HG03064 (cell line): ENCODE measurements around the gene APOBEC2.

ENCODE experiments used
- ATAC-seq: cut with Tn5 transposase; IDR thresholded peaks from one replicate; pipeline ENCODE4 v1.9.1; 2021; ENCODE audit warnings: low read depth; ENCODE audit not compliant: unreplicated experiment

The APOBEC2 gene

DNA sequence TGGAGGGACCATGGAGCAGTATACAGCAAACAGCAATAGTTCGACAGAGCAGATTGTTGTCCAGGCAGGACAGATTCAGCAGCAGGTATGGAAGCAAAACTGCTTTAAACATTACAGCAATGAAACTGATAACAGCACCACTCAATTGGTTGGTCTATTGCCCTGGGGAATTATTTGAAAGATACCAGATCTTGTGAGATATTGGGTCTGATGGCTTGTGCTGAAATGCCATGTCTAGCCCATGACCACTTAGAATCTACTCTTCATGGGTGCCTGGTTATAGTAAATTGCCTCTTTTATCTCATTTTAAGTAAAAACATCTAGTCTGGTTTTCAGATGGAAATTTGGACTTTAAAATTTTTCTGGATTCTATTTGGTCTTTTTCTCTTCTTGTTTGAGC is 26.1 kb downstream of the APOBEC2 start:
- no peak for ATAC-seq

- no peak for ATAC-seq
Measured at GRCh38 chr6:41080621-41081020, 27.6 kb downstream of the APOBEC2 start.

- no peak for ATAC-seq
Measured at GRCh38 chr6:41083072-41083471, 30.1 kb downstream of the APOBEC2 start.

DNA sequence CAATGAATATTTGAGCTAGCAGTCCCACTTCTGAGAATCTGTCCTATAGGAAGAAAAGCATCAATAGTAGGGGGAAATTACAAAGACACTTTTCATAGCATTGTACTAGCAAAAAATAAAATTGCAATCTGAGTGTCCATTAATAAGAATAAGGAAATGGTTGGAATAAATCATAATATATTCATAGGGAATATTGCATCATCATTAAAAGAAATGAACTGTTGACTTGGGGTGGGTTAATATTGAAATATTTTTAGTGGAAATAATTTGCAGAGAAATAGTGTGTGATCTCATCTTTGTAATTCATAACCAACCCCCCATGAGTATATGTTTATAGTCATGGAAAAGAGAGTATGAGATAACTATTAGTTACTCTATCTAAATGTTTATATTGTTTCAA is 32.2 kb downstream of the APOBEC2 start:
- no peak for ATAC-seq

- no peak for ATAC-seq
Measured at GRCh38 chr6:41088451-41088850, 35.4 kb downstream of the APOBEC2 start.

GRCh38 chr6:41090841-41091761 is 38.1 kb downstream of the APOBEC2 start:
- ATAC-seq, result no peak

GRCh38 chr6:41092421-41093140 is 39.6 kb downstream of the APOBEC2 start:
- no peak for ATAC-seq

DNA sequence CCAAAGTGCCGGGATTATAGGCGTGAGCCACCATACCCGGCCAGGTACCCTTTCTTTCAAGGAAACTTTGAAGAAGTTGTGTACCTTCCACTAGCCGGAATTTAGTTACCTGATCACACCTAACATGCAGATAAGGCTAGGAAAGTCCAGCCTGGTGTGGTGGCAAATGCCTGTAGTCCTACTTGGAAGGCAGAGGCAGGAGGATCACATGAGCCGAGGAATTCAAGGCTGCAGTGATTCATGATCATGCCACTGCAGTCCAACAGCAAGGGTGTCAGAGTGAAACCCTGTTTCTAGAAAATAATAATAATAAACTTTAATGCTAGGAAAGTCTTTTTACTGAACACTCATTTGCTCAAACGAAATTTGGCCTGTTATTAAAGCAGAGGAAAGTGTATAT is 40.7 kb downstream of the APOBEC2 start:
- no peak for ATAC-seq

DNA sequence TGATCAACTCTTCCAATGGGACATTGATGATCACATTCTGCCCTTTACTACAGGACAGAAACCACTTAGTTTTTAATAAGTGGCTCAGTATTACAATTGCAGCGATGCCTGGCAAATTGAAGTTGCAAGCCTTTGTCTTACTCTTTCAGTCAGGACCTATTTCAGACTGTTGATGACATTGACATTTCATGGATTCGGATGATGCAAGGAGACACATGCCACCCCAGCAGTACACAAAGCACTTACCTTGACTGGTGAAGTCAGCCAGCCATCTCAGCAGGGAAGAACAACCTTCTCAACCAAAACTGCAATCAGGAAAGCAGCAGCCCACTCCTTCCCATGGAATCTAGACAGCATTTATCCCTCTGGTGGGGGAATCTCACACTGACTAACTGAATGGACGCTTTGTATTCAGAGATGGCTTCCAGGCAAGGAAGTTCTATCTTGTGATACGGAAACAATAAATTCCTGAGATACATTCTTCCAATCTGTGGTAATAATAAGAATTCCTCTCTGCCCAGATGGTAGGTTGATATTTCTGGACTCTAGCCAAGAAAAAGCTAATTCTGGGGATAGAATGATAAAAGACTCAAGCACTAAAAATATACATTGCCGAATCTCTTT is 44.6 kb downstream of the APOBEC2 start:
- ATAC-seq, result no peak

DNA sequence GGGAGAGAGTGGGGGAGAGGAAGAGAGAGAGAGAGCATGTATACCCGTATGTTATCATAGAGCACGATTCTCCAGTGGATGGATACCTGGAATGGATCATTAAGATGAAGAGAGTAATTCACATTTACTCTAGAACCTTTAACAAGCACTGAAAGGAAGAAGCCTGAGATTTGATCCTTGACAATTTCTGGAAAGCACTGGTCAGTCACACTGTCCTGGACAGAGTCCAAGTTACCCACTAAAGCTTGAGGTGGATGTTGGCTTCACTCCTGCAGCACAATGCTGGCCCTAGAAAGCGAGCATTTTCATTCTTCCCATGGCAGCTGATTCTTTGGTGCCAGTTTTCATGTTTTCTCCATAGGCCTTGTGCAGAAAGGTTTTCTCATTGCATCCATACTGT is 45.4 kb downstream of the APOBEC2 start:
- no peak for ATAC-seq

DNA sequence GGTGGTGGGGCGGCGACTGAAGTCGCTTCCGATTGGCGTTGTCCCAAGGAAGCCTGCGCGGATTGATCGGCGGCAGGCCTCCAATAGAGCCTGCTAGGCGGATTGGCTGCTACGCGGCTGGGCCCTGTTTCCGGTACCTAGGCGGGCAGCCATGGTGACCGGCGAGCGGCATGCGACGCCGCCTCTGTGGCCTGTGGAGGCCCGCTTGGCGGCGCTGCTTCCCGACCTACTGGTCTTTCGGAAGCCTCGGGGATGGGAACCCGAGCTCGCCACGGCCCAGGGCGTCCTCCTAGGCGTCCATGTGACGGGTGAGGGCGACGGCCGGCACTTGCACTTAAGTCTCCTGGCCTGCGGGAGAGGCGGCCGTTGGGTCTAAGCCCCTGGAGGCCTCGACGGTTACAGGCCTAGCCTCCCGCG is 47.9 kb downstream of the APOBEC2 start:
- ATAC-seq, result no peak

DNA sequence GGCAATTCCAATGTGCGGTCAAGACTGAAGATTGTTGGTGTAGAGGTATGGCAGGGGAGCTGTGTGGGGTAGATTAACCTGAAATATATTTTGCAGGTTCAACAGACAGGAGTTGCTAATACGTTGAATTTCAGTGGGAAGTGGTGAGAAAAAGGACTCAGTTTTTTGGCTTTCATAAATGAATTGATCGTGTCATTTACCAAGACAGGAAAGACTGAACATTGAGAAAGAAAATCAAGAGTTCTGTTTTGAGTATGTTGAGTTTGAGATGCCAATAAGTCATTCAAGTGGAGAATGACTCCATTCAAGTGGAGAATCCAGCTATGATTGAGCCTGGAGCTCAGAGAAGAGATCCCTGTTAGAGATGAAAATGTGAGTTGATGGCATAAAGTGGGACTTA is 50.8 kb downstream of the APOBEC2 start:
- ATAC-seq, result no peak

GRCh38 chr6:41111017-41111416 is 58.0 kb downstream of the APOBEC2 start:
- ATAC-seq, result no peak
